ENCODE data around the gene NHSL2.
"Not testable (repeated sequence)": the region's sequence is repeated elsewhere in the genome, so short reads cannot be mapped to it uniquely, and the experiment has no call there.

NHSL2 gene

DNA sequence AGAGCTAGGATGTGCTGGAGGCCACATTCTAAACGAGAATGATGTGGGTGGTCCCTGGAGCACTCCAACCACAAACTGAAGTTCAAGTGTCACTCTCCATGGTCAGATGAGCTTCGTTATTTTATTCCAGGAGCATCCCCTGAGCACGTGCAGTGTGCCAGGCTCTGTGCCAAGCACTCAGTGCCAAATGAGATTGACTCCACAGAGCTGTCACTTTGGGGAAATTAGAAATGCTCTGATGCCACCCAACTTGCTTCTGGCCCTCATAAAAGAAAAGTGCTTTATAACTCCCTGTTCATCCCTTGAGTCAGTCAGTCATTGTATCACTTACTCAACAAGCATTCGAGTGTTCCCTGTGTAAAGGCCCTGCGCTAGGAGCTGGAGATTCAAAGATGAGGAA, 129.9 kb downstream of the NHSL2 start:
- no peak for DNase-seq (ENCODE audit: low read depth in 1 of 2, low spot score in 1 of 2)

DNA sequence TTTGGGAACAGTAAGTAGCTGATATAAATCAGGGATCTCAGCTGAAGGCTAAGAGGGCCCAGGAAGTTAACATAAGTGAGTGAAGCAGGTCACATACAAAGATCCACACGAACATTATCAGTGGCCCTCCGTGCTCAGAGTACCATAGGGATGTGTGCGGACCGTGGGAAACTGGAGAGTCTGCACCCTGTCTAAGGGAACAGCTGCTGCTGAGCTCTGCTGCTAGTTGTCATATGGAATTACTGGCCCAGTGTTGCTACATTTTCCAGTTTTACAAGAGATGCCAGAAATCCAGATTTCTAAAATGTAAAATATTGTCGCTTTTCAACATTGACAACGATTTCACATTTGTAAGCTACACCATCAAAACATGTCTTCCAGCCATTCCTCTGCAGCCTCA, 130.5 kb downstream of the NHSL2 start:
- DNase-seq (ENCODE audit: low read depth in 1 of 2, low spot score in 1 of 2): no peak

DNA sequence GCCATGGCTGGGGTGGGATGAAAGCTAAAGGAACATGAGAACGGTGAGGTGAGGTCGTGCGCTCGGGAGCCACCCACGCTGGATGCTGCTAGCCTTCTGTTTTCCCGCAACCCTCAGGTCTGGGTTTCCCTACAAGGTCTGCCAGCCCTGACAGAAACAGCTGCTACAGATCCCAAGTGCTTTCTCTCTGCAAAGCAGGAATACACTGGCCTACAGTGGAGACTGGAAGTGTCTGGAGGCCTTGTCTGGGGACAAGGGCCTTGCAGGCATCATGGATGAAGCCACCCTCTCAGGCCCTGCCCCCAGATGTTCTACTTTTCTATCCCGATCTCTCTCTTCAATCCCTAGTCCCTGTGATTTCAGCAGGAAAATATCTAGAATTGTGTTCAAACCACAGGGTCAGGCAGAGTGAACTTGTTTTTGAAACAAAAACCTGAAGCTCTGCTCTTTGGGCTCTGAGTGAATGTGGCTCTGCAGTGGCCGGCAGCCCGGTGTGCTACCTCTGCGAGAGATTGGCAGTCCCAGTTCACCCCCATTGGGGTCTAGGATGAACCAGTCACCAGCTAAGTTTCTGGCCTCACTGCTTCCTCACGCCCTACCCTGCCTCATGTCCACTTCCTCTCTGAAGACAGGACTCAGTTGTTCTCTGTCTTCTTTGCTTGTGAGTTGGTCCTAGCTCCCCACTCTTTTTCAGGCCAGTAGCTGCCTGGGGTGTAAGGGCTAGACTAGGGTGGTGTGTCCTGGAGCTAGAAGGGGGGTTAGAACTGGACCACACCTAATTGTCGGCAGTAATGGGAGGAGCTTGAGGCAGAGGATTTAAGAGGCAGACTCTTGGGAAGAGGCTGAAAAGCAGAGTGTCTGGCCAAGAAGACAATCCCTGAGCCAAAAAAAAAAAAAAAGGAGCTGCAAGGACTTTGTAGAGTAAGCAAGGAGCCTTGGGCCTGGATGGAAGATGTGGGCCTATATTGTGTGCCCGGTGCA, 131.5 kb downstream of the NHSL2 start:
- DNase-seq (ENCODE audit: low read depth in 1 of 2, low spot score in 1 of 2): no peak

DNA sequence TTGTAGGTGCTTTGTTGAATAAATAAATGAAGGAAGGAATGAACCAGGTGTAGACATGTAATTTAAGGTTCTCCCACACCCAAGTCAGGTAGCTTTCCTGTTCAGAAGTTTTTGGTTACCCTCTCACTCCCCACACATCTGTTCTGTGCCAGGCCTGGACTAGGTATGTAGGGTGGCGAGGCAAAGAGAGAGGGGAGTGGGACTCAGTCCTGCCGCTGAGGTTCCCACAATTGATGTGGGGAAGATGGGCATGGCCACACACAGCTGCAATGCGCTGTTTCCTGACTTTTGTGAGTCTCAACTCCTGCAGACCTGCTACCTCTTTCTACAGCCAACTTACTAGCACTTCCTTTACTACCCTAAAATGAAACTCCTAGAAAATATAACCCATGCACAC, 132.2 kb downstream of the NHSL2 start:
- DNase-seq (ENCODE audit: low read depth in 1 of 2, low spot score in 1 of 2): no peak

DNA sequence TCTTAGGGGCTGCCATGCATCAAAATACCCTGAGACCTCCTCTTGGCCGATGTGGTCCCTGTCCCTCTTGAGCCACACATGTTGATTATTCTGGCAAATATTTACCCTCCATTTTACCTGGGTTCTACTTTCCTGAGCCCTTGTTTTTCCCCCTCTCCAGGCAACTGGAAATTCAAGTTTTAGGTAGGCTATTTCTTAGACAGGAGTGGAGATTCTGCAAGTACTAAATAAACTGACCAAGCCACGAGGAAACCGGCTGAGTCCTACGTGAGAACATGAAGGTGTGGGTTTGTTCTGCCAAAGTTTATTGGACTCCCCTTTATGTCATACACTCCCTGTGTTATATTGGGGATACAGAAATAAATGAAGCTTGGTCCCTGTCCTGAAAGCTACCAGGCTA, 133.0 kb downstream of the NHSL2 start:
- DNase-seq (ENCODE audit: low read depth in 1 of 2, low spot score in 1 of 2): no peak

DNA sequence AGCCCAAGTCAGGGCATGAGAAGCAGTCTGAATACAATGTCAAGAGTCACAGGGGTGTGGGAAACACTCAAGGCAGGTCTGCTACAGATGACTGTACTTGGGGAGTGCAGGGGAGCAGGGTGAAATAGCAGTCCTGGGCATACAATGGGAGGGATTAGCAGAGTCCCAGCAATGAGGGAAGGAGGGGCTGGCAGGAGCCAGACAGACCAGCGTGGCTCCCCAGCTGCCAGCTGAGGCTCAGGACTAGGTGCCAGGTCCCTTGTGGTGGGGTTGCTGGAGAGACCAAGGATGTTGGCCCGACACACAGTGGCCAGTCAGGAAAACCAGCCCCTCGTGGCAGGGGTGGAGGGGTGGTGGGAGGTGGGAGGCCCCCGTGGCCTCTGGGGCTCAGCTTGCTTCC, 134.5 kb downstream of the NHSL2 start:
- no peak for DNase-seq (ENCODE audit: low read depth in 1 of 2, low spot score in 1 of 2)

DNA sequence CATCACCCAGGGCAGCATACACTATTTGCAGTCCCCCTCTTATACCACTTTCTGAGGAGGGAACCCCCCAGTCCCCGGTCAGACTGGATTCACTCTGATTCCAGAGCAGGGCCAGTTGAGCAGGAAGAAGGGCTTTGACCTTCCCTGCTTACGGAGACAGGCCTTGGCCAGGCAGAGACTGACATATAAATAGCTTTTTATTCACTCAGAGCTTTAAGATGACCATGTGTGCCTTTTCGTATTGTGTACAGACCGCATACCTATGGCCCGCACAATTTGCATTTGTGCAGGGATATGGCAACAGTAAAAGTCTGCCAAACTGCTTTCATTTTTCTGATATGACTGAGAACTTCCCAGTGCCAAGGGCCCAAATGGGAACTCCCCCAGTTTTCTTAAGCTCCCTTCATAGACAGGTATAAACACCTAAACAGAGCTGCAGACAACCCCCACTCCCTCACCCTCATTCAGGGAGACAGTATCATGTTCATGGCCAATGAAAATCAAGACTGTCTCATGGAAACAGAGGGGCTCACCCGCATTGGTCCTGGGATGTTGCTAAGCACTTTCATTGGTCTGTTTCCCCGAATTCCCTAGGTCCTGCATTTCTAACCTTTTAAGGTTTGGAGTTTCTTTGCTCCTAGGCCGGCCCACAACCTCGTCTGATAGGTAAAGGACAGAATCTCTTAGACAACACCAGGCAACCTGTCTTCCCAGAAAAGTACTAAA, 135.1 kb downstream of the NHSL2 start:
- no peak for DNase-seq (ENCODE audit: low read depth in 1 of 2, low spot score in 1 of 2)

DNA sequence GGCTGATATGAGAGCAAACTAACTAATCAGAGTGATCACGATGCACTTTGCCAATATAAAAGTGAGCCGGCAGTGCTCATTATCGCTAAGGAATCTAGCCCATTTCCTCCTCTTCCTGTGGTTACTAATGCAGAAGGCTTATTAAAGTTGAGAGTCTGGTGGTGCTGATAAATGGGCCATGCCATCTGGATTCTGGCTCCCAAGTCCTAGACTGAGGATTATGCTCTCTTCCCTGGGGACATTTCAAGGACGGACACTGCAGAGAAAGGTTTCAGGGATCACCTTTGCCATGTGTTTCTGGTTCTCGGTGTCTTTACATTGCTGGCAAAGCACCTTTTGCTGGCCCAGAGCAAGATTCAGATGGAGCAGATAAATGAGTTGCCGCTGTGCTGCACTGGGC, 135.8 kb downstream of the NHSL2 start:
- no peak for DNase-seq (ENCODE audit: low read depth in 1 of 2, low spot score in 1 of 2)

DNA sequence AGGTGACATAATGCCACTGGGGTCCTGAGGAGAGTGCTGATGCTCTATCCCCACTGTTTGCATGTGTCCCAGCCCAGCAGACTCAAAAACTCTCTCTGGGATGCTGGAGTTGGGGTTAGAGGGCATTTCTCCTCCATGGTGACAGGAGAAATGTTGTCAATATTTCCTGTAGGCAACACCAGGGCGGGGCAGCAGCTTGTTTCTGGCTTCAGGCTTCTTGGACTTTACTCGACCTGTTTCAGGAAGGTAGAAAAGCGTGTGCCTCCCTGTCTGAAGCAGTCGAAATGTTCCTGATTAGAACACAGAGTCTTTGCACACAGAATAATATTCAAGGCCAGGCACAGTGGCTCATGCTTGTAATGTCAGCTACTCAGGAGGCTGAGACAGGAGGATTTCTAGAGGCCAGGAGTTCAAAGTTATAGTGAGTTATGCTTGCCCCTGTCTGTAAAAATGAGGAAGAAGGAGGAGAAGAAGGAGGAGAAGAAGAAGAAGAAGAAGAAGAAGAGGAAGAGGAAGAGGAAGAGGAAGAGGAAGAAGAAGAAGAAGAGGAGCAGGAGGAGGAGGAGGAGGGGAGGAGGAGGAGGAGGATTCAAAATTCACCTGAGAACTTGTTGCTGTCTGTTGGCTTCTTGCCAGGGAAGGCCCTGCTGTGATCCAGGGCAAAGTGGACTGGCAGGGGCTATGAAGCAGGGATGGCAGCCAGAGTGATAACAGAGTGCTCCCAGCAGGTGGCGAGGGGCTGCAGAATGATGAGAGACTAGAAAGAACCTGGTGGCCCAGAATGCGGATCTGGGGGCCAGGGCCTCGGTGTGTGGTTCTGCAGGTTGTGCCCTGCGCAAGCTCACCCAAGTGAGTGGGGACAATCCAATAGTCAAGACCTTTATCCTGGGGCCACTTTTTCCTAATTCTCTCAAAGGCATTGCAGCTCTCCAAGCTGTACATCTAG, 138.1 kb downstream of the NHSL2 start:
- no peak for DNase-seq (ENCODE audit: low read depth in 1 of 2, low spot score in 1 of 2)

DNA sequence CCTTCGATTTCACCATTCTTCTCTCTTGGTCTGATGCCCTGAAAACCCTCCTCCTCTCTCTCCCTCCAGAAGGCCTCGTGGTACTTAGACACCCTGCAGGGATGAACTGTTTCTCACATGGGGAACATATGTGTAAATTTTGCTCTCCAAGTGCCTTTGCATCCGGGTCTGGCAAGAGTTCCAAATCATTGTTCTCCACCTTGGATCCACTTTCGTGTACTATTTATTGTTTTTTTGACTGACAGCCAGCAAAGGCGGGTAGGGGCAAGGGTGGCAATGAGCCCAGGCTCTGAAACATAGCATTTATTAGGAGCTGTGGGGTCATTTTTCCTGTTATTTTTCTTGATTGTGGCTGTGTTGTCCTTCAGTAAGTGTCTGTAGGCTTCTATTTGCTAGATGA, 139.4 kb downstream of the NHSL2 start:
- no peak for DNase-seq (ENCODE audit: low read depth in 1 of 2, low spot score in 1 of 2)

DNA sequence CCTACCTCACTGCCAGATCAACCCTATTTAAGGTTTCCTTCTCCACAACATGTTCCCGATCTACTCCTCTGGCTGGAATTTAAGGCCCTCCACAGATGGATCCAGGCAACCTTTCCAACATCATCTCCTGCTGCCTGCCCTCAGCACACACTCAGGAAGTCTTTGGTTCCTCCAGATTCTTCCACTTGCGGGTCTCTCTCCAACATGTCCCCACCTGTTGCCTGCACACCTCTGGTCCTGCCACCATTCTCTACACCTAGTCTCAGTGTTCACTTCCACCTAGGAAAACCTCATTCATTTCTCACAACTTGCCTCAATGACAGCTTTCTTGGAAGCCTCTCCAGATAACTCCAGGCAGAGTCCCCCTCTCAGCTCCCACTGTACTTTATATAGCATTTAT, 140.9 kb downstream of the NHSL2 start:
- no peak for DNase-seq (ENCODE audit: low read depth in 1 of 2, low spot score in 1 of 2)

DNA sequence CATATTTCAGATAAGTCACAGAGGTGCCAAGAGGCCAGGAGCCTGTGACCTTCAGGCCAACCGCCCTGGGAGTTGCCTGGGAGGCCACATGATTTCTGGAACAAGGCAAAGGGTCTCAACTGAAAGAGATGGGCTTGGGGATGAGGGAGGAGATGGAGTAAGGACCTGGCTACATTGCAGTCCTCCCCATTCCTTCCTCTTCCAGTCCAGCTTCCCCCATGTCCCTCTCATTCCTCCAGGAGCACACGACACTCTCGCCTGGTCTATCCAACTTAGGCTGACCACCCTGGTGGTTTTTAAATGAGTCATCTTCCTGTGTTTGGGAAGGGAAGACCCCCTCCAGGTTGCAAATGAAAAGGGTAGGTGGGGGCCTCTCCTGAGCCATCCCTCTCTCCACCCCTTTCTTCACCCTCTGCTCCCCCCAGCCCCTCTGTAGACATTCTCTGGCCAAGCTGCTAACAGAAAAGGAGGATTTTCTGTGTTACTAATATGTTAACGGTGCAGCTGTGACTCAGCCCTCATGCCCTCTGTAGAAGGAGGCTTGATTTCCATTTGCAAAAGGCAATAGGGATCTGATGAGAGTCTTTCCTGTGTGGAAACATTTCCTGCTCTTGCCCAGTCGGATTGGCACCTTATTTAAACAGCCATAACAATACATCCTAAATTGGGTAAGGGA, 141.9 kb downstream of the NHSL2 start:
- DNase-seq (ENCODE audit: low read depth in 1 of 2, low spot score in 1 of 2): no peak

DNA sequence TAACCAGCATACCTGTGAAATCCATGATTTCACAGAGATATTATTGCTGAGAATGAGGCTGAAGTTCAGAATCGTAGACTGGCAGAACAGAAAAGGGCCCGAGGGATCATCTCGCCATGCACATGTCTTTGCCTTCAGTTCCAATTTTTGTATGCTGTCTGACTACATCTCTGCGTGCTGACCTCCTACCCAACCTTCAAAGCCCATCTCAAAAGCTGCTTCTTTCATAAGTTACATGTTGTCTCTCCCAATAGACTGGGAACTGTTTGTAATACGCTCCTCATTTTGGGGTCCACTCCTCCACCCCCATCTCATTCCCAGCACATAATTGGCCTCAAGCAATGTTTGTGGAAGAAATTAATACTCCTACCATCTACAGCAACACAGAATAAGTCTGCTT, 142.9 kb downstream of the NHSL2 start:
- no peak for DNase-seq (ENCODE audit: low read depth in 1 of 2, low spot score in 1 of 2)

DNA sequence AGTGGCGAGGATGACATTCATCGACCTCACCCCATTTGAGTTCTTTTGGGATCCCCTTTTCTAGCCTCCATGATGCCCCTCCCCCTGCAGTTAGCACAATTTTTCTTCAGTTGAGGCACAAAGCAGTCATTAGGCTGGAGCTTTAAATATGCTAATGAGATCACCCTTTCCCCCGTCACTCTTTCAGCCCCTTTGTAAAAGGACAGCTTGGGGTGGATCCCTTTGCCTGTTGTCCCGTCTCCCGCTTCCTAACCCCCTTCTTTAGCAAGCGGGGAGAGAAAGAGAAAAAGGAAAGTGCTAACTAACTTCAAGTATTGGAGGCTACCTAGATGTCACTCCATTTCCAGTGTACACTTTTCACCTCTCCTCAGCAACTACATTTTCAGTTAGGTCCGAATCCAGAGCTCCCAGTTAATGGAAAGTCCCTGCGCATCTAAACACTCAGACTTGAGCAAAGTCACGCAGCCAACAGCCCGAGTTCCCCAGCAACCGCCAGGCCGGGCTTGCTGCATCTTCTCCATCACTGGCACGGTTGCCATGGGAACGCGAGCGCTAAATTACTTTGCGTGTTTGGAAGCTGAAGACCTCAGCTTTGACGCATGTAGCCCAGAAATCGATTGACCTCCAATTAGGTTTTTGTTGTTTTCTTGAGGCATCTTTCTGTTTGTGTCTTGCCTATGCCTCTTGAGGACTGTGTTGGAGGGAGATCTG, 144.3 kb downstream of the NHSL2 start:
- DNase-seq (ENCODE audit: low read depth in 1 of 2, low spot score in 1 of 2): no peak

DNA sequence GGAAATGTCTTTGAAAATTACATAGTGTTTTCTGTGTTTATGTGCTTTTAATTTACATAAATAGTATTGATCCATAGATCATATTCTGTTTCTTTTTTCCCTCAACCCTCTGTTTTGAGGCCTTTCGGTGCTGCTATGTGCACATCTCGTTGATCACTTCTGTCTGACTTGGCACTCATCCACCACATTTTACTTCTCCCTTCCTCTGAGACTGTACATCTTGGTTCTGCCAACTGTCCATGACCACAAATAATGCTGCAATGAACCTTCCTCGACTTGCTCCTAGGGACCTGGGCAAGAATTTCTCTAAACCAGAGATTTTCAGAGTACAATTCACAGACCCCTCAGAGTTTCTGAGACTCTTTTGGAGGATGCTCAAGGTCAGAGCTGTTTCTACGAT, 146.7 kb downstream of the NHSL2 start:
- DNase-seq (ENCODE audit: low read depth in 1 of 2, low spot score in 1 of 2): no peak

DNA sequence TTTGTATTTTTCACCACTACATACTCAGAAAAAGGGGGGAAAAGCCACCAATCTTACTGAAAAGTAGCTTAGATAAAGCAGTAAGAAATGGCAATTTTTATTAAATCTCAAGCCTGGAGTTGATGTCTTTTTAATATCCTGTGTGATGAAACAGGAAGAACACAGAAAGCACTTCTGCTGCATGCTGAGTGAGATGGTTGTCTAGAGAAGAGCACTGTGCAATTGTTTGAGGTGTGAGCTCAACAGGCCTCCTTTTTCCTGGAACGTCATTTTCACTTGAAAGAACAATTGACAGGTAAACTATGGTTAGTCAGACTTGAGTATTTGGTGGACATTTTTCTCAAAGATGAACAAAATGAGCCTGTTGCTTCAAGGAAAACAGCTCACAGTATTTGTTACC, 147.2 kb downstream of the NHSL2 start:
- no peak for DNase-seq (ENCODE audit: low read depth in 1 of 2, low spot score in 1 of 2)

DNA sequence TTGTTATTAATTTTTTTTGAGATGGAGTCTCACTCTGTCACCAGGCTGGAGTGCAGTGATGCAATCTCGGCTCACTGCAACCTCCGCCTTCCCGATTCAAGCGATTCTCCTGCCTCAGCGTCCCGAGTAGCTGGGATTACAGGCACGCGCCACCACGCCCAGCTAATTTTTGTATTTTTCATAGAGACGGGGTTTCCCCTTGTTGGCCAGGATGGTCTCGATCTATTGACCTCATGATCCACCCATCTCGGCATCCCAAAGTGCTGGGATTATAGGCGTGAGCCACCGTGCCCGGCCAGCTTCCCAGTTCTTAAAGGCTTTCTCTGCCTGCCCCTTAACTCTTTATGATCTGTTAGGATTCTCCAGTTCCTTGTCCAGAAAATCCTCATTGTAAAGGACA, 147.7 kb downstream of the NHSL2 start:
- DNase-seq (ENCODE audit: low read depth in 1 of 2, low spot score in 1 of 2): not testable (repeated sequence)

DNA sequence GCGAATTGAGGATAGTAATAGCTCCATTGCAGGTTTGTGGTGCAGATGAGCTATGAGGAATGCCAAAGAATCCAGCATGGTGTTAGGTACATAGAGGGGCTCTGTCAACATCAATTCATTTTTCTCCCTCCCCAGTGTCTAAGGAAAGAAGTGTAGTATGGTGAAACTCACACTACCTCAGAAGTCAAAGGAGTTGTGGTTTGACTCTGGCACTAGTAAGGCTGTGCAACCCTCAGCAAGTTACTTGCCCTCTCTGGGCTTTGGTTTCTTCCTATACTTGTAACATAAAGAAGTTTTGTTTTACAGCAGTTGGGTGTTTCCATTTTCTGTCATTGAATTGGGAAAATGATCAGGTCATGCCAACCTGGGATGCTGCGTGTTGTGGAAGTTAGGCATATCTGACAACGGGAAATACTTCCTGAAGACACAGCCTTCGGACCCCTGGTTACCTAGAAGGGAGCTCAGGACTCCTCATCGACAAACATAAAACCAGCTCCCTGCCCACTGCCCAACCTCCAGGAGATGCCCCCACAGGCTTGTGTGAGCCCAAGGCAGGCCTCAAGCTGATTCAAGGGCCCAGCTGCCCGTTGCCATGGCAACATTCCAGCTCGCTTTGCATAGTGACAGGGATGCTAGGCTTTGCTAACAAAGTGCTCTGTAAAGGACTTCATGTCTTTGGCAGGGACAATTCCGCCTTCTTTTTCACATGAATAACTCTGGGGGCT, 149.7 kb downstream of the NHSL2 start:
- no peak for DNase-seq (ENCODE audit: low read depth in 1 of 2, low spot score in 1 of 2)

DNA sequence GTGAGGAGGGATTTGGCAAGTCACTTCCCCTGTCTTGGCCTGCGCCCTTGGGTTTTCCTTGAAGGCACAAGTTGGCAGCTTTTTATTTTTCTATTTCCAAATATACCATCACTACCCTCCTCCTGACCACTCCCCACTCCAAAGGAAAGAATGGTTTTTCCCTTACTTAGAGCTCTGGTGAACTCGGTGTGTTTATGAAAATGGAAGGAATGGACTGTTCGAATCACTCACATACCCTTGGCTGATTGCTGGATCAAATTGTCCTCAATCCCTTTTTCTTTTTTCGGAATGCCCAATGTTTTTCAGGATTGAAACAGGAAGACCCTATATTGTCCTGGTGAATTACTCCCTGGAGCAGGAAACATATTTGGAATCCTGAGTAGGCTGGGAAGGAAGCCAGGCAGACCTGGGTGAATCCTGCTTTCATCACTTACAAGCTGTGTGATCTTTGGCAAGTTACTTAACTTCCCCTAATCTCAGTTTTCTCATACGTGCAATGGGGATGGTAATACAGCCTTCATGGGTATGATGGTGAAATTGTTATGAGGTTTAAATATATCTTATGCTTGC, 150.4 kb downstream of the NHSL2 start:
- DNase-seq (ENCODE audit: low read depth in 1 of 2, low spot score in 1 of 2): no peak

All from stimulated activated CD4-positive, alpha-beta T cell treated with anti-CD3 and anti-CD28 coated beads, Interleukin-15, amount 100 ng/mL, for 1 hour (primary cell).